HG02759 (cell line): ENCODE measurements around the gene BRSK2.

Experiments
- ATAC-seq: cut with Tn5 transposase; IDR thresholded peaks from one replicate; pipeline ENCODE4 v1.9.1; 2021; ENCODE audit warnings: mild to moderate bottlenecking, moderate library complexity; ENCODE audit not compliant: unreplicated experiment

Gene BRSK2

GRCh38 chr11:1394936-1395772, 5.4 kb downstream of the BRSK2 start:
- ATAC-seq, result no peak

- no peak for ATAC-seq
Measured at GRCh38 chr11:1395773-1396374, 6.1 kb downstream of the BRSK2 start.

GRCh38 chr11:1396375-1396841, 6.7 kb downstream of the BRSK2 start:
- no peak for ATAC-seq

GRCh38 chr11:1397146-1397861, 7.6 kb downstream of the BRSK2 start:
- no peak for ATAC-seq

- no peak for ATAC-seq
Measured at GRCh38 chr11:1397862-1398527, 8.3 kb downstream of the BRSK2 start.

GRCh38 chr11:1398528-1399235, 8.9 kb downstream of the BRSK2 start:
- no peak for ATAC-seq

GRCh38 chr11:1399386-1400316, 9.9 kb downstream of the BRSK2 start:
- no peak for ATAC-seq

GRCh38 chr11:1400317-1401170, 10.8 kb downstream of the BRSK2 start:
- no peak for ATAC-seq

- no peak for ATAC-seq
Measured at GRCh38 chr11:1401171-1401445, 11.4 kb downstream of the BRSK2 start.

GRCh38 chr11:1401656-1402221, 12.0 kb downstream of the BRSK2 start:
- no peak for ATAC-seq

GRCh38 chr11:1402355-1403077, 12.8 kb downstream of the BRSK2 start:
- no peak for ATAC-seq

GRCh38 chr11:1403078-1403620, 13.4 kb downstream of the BRSK2 start:
- ATAC-seq, result no peak

GRCh38 chr11:1403721-1404460, 14.2 kb downstream of the BRSK2 start:
- ATAC-seq, result no peak

GRCh38 chr11:1404461-1405185, 14.9 kb downstream of the BRSK2 start:
- no peak for ATAC-seq

- no peak for ATAC-seq
Measured at GRCh38 chr11:1405186-1406020, 15.7 kb downstream of the BRSK2 start.
